Kidney epithelial cell (primary cell): ENCODE measurements around the gene PTBP1. TPM values are rescaled to one million over a fixed set of nuclear protein-coding genes. Genes with fewer than 3 reads are reported as not detected.

Experiments used
- DNase-seq: peaks from one replicate; pipeline ENCODE4 v3.0.0-alpha.2; 2010; ENCODE audit warnings: low read depth
- H3K27me3 ChIP-seq: 2 replicates; pipeline ENCODE4 v1.6.0; 2011; ENCODE audit warnings: low read length; ENCODE audit not compliant: control insufficient read depth, insufficient read depth
- H3K36me3 ChIP-seq: 2 replicates; pipeline ENCODE4 v1.5.1; 2011; ENCODE audit warnings: low read length; ENCODE audit not compliant: control insufficient read depth, insufficient read depth
- H3K4me3 ChIP-seq: 2 replicates; pipeline ENCODE4 v1.5.1; 2011; ENCODE audit warnings: low read depth, mild to moderate bottlenecking, control low read depth, low read length
- CTCF ChIP-seq: IDR thresholded peaks from 2 replicates; pipeline ENCODE4 v1.5.1; 2011; ENCODE audit warnings: mild to moderate bottlenecking, moderate library complexity, low read length, control low read depth, inconsistent platforms; ENCODE audit not compliant: insufficient read depth, poor library complexity, severe bottlenecking
- total RNA-seq: library from RNA; depleted of rRNA; stranded (reverse); fragments of >200 nt; gene quantifications from 2 replicates; pipeline ENCODE4 v1.2.3, GENCODE V29; 2015

The PTBP1 gene
- total RNA-seq, 1 donor from 2014 or later: 268 TPM

DNA sequence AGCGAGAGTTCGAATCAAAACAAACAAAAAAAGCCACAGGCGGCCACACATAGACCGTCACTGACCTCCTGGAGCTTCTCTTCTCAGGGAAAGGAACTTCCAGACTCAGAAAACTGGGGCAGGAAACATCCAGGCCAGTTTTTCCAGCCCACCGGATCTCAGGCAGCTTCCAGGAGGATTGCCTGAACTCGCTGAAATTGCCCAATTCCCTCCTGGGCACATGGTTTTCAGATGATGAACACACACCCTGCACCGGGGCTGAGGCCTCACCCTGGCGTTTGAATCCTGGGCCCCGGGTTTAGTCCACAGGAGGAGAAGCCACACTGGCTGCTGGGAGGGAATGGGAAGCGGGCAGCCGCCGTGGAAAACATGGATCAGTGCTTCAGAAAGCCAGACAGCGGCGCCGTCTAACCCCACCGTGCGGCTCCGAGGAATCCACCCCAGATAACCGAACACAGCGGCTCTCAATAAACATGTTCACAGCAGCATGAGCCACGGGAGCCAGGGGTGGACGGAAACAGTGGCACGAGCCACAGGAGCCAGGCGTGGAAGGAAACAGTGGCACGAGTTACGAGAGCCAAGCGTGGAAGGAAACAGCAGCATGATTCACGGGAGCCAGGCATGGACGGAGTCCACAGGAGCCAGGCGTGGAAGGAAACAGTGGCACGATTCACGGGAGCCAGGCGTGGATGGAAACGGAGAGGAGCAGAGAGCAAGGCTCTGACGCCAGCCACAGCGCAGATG, 18.2 kb upstream of the PTBP1 start:
- no peak for TF ChIP-seq CTCF
- no peaks in the 10 kb centered on the region for H3K36me3 ChIP-seq
- DNase-seq: peak; percentile 83
- no peak overlapping the region for H3K4me3 ChIP-seq
- H3K27me3 ChIP-seq: no peaks in the 10 kb centered on the region

- Histone ChIP-seq H3K36me3 (no peaks in the 10 kb centered on the region), H3K27me3 (no peaks in the 10 kb centered on the region)
- TF ChIP-seq CTCF: no peak
These were observed 16.3 kb upstream of the PTBP1 start for GRCh38 chr19:780935-781334.

GRCh38 chr19:781800-782184, 15.5 kb upstream of the PTBP1 start:
- Histone ChIP-seq H3K4me3 (no peak overlapping the region), H3K27me3 (no peaks in the 10 kb centered on the region), H3K36me3 (no peaks in the 10 kb centered on the region)
- DNase-seq: no peak
- TF ChIP-seq CTCF: no peak

More at GRCh38 chr19:780935-781334, 16.3 kb upstream of the PTBP1 start:
- no peak for DNase-seq
- H3K4me3 ChIP-seq: no peak overlapping the region

GRCh38 chr19:782185-782877, 14.9 kb upstream of the PTBP1 start:
- TF ChIP-seq CTCF: no peak
- no peaks in the 10 kb centered on the region for H3K36me3 ChIP-seq
- no peaks in the 10 kb centered on the region for H3K27me3 ChIP-seq
- H3K4me3 ChIP-seq: no peak overlapping the region
- no peak for DNase-seq

GRCh38 chr19:782878-783668, 14.2 kb upstream of the PTBP1 start:
- no peaks in the 10 kb centered on the region for H3K27me3 ChIP-seq
- H3K4me3 ChIP-seq: no peak overlapping the region
- H3K36me3 ChIP-seq: no peaks in the 10 kb centered on the region
- DNase-seq: no peak
- TF ChIP-seq CTCF: no peak
